HG02763 (cell line): Measurements from ENCODE around the gene NINL.
"Not testable (repeated sequence)": the region's sequence is repeated elsewhere in the genome, so short reads cannot be mapped to it uniquely, and the experiment has no call there.

ENCODE experiments used
- ATAC-seq: cut with Tn5 transposase; IDR thresholded peaks from one replicate; pipeline ENCODE4 v1.9.1; 2021; ENCODE audit warnings: mild to moderate bottlenecking, moderate library complexity; ENCODE audit not compliant: unreplicated experiment

Gene NINL

DNA sequence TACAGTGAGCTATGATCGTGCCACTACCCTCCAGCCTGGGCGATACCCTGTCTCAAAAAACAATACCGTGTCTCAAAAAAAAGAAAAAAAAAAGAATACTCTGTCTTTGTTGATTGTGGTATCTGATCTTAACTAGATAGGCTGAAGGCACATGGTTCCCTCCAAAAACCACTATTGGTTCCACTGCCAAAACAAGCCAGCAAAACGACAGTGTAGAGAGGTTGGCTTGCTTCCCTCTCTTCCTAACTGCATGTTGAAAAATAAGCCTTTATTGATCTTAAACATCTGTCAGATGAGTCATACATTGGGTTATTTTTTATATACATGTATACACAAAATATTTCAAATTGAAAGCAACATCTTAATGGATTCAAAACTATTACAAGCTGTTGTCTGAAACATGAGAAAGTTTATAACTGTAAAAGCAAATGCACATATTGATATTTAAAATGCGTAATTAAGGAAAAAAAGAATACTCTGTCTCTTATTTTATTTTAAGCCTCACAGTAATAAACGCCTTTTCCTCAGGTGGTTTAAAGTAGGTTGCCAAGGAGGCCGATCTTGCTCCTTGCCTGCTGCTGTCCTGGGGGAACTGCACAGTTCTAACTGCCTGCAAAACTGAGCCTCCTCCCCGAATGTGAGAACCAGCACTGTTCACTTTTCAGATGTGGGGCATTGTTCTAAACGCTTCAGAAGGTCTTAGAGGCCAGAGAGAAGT is 7.0 kb upstream of the NINL start:
- no peak for ATAC-seq

DNA sequence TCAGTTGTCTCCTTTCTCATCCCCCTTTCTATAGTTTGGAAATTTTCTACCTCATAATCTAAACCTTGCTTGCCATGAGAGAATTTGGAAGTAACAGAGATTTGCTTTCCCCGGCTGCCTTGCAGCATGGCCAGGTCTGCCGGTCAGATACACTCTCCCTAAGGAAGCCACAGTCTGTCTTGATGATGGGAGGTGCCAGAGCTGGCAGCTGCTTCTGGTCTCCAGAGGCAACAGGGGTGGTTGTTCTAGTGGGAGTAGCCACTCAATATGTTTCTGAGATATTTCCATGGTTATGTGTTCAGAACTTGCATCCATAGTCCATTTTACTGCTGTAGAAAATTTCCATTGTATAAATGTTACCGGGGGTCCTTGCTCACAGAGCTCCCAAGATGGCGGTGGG is 5.4 kb upstream of the NINL start:
- ATAC-seq: not testable (repeated sequence)

DNA sequence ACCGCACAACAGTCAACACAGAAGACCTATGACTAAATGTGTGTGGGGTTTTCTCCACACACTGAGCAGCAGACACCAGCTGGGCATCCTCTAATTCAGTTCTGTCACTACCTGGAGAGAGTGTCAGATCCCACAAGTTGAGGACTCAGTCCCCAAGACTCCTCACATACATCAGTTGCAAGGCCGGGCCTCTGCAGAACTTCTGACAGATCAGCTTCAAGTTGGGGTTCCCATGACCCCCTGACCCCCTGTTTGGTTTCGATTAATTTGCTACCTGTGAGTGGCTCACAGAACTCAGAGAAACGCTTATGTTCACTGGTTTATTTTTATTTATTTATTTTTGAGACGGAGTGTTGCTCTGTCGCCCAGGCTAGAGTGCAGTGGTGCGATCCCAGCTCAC is 3.2 kb upstream of the NINL start:
- no peak for ATAC-seq

DNA sequence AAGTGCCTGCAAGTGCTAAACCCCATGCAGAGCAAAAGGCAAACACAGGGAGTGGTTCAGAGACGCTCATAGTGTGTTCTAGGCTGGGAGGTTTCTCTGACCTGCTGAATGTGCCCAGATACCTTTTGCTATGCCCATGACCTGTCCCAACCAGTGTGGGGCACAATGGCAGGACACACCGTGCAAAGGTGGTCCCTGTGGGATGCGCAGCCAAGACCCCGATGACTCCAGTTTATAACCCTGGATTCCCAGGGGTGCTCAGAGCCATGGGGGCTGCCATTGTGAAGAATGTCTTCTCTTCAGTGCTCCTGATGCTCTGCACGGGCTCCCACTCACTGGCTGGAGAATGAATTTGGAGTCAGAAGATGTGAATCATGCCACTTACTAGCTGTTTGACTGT is 2.2 kb upstream of the NINL start:
- ATAC-seq: no peak

DNA sequence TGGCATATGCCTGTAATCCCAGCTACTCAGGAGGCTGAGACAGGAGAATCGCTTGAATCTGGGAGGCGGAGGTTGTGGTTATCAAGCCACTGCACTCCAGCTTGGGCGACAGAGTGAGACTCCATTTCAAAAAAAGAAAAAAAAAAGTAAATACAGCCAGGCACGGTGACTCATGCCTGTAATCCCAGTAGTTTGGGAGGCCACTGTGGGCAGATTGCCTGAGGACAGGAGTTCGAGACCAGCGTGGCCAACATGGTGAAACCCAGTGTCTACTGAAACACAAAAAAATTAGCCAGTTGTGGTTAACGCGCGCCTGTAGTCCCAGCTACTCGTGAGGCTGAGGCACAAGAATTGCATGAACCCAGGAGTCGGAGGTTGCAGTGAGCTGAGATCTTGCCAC is 1.5 kb upstream of the NINL start:
- ATAC-seq: no peak

DNA sequence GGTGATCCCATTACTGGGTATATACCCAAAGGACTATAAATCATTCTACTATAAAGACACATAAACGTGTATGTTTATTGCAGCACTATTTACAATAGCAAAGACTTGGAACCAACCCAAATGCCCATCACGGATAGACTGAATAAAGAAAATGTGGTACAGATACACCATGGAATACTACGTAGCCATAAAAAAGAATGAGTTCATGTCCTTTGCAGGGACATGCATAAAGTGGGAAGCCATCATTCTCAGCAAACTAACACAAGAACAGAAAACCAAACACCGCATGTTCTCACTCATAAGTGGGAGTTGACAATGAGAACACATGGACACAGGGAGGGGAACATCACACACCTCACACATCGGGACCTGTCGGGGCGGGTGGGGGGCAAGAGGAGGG is 1.7 kb downstream of the NINL start:
- not testable (repeated sequence) for ATAC-seq

DNA sequence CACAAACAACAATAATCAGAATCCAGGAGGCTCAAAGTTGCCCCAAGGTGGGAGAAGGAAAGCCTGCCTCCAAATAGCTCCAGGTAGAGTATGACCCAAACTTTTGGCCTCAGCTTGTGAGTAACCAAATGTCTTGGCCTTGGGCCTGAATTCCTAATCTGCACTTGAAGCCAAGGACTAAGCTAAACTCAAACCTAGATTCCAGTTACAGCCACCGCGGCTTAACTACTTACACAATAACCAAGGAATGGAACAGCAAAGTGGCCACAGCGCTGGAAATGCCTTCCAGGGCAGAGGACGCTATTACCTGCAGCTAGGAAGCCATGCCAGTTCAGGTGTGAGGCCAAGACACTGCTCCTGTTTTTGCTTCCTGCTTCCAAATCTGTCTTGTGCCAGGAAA is 4.6 kb downstream of the NINL start:
- no peak for ATAC-seq

DNA sequence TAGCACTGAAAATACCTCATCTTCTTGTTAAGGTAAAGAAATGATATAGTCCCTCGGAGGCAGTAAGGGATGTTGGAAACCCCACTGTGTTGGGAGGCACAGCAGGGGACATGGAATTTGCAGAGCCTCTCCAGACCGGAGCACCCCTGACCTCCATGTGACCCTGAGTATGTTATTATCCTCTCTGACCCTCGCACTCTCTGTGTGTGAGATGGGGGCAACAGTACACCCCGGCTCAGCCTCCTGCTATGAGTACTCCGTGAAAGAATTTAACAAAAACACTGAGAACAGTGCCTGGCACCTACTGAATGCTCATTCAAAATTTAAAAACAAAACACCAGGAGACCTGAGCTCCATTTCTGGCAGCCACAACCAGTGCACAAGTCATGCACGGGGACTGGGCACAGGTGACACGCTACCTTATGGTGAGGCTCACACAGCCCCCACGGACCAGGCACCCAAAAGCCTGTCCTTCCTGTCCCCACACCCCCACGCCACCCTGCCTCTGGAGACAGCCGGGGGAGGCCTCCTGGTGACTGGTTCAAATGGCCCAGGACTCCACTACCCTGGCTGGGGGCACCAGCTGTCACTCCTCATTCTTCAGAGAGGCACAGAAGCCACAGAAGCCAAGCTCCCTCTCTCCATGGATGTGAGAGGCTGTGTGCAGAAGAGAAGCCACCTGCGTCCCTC is 6.1 kb downstream of the NINL start:
- no peak for ATAC-seq

DNA sequence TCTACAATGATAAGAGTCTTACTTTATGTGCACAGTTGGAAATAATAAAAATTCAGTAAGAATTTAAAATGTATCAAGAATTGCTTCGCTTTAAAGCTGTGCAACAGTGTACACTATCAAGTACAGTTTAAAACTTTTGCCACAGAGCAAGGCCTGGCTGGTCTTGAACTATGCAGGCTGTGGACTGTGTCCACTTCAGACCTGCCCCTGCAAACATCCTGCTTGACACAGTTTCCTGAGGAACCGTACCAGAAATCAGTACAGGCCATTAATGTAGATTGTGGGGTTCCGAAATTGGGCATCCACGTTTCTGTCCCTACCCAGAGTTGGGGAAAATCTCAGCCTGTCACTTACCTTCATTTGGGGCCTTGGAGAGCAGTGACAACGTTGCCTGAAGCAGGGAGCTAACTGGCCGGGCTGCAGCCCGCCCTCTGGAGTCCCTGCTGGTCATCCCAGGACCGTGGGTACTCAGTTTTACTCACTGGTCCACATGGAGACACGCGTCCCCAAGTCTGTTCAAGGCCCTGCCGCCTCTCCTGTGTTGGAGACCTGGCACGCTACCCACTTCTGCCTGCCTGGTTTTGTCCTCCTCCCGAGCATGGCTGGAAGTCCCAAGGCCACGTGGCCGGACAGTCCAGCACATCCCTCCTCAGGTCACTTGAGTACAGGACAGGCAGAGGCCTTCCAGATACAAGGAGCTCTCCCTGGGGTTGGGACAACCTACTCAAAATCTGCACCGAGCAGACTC is 8.4 kb downstream of the NINL start:
- no peak for ATAC-seq

DNA sequence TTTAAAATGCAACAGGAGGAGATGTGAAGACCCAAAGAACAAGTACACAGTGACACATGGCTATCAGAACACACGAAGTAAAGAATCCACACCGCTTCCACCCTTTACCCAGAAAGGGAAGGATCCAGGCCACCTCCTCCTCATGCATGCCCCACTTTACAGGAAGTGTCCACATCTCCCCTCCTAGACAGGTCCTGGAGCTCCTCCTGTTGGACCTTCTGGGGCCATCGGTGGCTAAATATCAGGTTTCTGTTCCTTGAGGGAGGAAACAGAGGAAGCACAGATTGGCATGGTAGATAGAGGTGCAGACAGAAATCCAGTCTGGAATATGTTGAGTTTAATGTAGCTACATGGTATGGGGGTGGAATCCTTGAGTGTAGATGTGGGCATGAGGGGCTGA is 10.9 kb downstream of the NINL start:
- no peak for ATAC-seq

DNA sequence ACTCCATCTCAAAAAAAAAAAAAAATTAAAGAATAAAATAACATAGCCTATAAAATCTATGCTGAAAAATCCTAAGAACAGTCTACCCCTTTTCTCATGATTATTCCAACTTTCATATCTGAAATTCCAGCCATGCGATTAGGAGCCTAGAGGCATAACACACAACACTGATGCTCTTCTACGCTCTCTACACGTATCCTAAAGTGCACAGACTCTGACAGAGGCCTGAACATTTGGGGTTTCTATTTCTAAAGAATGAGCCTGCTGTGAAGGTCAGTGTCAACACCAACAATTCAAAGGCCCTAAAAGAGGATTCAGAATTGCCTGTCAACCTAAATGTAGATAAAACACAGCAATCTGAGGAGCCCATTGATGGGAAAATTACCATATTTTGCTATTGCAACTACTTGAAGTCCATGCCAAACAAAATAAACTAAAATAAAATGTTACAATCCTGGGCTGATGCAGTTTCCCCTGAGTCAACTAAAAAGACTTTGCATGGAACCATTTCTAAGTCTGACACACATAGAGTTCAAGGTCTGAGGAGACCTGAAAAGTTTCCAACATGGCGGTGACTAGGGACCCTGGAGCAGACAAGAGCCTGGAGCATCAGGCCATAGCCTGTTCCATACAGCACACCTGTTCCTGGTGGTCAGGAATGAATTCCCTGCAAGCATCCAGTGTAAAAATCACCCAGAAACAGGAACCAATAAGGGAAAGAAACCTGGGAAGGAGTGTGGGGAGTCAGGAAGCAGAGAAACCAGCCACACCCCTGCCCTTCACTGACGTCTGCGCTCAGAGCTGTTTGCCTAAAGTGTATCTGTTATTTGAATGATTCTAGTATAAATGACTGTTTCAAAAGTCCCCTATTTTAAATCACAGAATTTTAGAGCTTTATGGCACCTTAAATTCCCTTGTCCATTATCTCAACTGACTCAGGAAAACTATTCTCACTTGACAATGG is 11.8 kb downstream of the NINL start:
- ATAC-seq: no peak

DNA sequence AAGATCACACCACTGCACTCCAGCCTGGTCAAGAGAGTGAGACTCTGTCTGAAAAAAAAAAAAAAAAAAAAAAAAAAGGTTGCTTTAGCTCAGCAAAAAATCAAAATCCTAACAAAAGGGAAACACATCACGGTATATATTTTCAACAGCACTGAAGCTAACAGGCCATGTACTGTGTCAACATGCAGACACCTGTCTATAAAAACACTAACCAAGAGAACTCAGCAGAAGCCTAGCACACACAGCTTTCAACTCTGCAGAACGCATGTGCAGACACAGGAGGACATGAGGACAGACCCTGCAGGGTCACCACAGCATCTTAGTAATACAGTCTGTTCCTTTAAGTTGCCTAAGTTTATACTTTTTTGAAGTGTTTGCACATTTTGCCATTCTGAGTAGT is 13.5 kb downstream of the NINL start:
- no peak for ATAC-seq

DNA sequence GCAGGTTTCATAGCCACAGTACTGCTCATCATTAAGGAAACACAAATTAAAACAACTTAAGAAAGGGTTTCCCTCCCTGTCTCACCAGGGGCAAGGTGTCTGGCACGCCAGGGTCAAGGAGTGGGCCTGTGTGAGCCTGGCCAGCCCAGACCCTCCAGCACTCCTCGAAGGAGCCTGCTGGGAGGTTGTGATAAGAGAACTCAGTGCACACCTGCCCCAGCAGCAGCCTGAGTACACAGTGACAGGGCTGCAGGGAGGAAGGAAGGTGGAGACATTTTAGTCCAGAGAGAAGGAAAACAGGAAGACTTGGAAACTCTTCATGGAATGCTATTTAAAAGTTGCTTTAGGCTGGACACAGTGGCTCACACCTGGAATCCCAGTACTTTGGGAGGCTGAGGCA is 14.1 kb downstream of the NINL start:
- ATAC-seq: no peak

DNA sequence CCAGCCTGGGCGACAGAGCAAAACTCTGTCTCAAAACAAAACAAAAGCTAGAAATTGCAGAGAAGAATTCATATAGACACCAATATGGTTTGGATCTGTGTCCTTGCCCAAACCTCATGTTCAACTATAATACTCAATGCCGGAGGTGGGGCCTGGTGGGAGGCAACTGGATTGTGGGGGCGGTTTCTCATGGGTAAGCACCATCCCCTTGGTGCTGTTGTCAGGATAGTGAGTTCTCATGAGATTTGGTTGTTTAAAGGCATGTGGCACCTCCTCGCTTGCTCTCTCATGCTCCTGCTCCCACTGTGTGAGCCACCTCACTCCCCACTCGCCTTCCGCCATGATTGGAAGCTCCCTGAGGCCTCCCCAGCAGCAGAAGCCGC is 15.2 kb downstream of the NINL start:
- ATAC-seq: no peak

DNA sequence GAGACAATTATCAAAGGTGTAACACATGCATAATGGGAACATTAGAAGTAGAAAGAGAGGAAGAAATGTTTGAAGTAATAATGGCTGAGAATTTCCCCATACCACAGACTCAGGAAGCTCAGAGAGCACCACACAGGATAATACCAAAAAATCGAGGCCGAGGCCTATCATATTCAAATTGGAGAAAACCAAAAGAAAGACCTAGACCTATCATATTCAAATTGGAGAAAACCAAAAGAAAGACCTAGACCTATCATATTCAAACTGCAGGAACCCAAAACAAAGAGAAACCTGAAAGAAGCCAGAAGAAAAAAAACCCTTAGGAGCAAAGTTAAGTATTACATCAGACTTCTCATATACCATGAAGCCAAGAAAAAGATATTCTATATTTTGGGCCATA is 18.0 kb downstream of the NINL start:
- ATAC-seq: no peak

DNA sequence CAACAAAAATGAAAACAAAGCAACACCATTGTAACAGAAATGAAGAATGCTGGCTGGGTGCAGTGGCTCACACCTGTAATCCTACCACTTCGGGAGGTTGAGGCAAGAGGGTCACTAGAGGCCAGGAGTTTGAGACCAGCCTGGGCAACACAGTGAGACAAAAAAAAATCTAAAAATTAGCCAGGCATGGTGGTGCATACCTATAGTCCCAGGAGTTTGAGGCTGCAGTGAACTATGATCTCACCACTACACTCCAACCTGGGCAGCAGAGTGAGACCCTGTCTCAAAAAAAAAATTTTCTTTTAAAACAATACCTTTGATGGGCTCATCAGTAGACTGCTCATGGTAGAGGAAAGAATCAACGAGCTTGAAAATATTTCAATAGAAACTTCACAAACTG is 18.5 kb downstream of the NINL start:
- ATAC-seq: no peak

DNA sequence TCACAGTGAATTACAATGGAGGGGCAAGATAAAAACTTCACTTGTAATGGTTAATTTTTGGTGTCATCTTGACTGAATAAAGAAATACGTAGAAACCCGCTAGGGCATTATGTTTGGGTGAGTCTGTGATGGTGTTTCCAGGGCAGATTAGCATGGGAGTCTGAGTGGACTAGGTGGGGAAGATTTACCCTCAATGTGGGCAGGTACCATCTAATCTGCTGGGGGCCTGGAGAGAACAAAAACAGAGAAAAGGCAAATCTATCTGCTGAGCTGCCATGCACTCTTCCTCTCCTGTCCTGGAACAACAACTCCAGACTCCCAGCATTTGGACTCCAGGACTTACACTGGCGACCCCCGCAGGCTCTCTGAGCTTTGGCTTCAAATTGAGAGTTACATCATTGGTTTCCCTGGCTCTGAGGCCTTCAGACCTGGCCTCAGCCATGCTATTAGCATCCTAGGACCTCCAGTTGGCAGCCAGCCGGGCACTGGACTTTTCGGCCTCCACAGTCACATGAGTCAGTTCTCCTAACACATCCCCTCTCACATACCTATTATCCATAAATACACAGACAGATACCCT is 19.7 kb downstream of the NINL start:
- no peak for ATAC-seq

DNA sequence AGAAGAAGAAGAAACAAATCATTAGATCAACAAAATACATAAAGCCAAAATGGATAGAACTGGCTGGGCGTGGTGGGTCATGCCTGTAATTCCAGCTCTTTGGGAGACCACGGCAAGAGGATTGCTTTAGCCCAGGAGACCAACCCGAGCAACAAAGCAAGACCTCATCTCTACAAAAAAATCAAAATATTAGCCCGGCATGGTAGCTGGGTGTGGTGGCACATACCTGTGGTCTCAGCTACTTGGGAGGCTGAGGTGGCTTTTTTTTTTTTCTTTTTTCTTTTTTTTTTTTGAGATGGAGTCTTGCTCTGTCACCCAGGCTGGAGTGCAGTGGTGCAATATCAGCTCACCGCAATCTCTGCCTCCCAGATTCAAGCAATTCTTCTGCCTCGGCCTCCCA is 21.5 kb downstream of the NINL start:
- no peak for ATAC-seq

DNA sequence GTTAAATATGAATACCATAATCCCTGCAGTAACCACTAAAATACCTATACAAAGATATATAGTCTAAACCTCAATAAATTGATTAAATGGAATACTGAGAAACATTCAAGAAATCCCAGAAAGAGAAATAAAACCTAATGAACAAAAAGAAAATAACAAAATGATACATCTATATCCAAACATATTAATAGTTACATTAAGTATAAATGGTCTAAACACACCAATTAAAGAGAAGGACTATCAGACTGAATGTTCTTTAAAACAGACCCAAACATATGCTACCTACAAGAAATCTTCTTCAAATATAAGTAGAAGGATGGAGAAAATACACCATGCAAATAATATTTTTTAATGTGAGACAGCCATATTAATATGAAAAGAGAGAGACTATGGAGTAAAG is 22.0 kb downstream of the NINL start:
- no peak for ATAC-seq

DNA sequence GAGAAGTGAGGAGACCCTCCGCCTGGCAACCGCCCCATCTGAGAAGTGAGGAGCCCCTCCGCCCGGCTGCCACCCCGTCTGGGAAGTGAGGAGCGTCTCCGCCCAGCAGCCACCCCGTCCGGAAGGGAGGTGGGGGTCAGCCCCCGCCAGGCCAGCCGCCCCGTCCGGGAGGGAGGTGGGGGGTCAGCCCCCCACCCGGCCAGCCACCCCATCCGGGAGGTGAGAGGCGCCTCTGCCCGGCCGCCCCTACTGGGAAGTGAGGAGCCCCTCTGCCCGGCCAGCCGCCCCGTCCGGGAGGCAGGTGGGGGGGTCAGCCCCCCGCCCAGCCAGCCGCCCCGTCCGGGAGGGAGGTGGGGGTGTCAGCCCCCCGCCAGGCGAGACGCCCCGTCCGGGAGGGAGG is 23.6 kb downstream of the NINL start:
- not testable (repeated sequence) for ATAC-seq

DNA sequence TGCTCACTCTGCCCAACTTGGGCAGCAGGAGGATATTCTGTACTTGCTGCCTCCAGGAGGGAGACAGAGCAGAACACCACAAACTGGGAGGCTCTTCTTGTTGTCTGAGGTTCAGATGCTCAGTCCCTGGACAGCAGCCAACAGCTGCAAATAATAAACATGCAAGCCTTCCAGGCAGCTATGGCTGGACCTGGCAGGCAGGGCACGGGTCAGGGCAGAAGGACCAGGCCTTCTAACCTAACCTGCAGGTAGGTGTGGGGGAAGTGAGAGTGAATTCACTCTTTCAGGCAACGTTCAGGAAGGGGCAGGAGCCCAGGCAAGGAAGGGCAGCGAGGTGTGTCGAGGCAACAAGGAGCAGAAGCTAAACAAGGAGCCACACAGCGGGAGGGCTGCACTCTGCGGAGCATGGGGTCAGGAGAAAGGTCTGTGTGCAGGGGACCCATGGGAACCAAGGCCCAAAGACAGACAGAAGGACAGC is 31.5 kb downstream of the NINL start:
- ATAC-seq: no peak
